ENCODE measurements around the gene HAND1.

DNA sequence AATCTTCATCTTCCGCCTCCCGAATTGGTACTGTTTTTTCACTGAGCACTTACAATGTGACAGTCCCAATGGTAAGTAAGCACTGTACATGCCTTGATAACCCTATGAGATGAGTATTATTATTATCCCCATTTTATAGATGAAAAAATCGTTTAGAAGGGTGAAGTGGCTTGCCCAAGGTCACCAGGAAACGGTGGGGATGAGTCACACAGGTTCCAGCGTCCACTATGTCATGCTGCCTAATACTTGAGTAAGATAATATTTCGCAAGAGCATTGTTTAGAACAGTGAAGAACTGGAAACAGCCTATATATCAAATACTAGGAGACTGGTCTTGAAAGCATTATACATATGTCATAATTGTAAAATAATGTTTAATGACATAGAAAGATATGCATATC lies 12.9 kb downstream of the HAND1 start:
- TF ChIP-seq, protein P1, sequence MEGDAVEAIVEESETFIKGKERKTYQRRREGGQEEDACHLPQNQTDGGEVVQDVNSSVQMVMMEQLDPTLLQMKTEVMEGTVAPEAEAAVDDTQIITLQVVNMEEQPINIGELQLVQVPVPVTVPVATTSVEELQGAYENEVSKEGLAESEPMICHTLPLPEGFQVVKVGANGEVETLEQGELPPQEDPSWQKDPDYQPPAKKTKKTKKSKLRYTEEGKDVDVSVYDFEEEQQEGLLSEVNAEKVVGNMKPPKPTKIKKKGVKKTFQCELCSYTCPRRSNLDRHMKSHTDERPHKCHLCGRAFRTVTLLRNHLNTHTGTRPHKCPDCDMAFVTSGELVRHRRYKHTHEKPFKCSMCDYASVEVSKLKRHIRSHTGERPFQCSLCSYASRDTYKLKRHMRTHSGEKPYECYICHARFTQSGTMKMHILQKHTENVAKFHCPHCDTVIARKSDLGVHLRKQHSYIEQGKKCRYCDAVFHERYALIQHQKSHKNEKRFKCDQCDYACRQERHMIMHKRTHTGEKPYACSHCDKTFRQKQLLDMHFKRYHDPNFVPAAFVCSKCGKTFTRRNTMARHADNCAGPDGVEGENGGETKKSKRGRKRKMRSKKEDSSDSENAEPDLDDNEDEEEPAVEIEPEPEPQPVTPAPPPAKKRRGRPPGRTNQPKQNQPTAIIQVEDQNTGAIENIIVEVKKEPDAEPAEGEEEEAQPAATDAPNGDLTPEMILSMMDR (IDR thresholded peaks at IDR 0.05) = no peak
- TF ChIP-seq POLR2A (IDR thresholded peaks at IDR 0.05) = no peak
